HG02885 (cell line): ENCODE results near the gene PALLD.
"Not testable (repeated sequence)": the region's sequence is repeated elsewhere in the genome, so short reads cannot be mapped to it uniquely, and the experiment has no call there.

Source experiments
- ATAC-seq: cut with Tn5 transposase; IDR thresholded peaks from one replicate; pipeline ENCODE4 v1.9.1; 2021; ENCODE audit warnings: mild to moderate bottlenecking; ENCODE audit not compliant: unreplicated experiment, poor library complexity

Gene PALLD

GRCh38 chr4:168689791-168690190 is 192.9 kb downstream of the PALLD start:
- no peak for ATAC-seq

- ATAC-seq: no peak
These were observed 193.3 kb downstream of the PALLD start for GRCh38 chr4:168690199-168690598.

GRCh38 chr4:168691631-168692369 is 194.9 kb downstream of the PALLD start:
- no peak for ATAC-seq

GRCh38 chr4:168693750-168694490 is 197.1 kb downstream of the PALLD start:
- ATAC-seq: no peak

GRCh38 chr4:168694667-168695066 is 197.8 kb downstream of the PALLD start:
- ATAC-seq: no peak

- no peak for ATAC-seq
These were observed 198.4 kb downstream of the PALLD start for GRCh38 chr4:168695288-168695687.

- ATAC-seq: no peak
These were observed 199.4 kb downstream of the PALLD start for GRCh38 chr4:168696280-168696679.

GRCh38 chr4:168696826-168697225 is 200.0 kb downstream of the PALLD start:
- ATAC-seq: no peak

GRCh38 chr4:168699224-168699878 is 202.5 kb downstream of the PALLD start:
- ATAC-seq: no peak

GRCh38 chr4:168701061-168701460 is 204.2 kb downstream of the PALLD start:
- ATAC-seq: no peak

GRCh38 chr4:168702581-168703087 is 205.8 kb downstream of the PALLD start:
- not testable (repeated sequence) for ATAC-seq

- no peak for ATAC-seq
These were observed 208.3 kb downstream of the PALLD start for GRCh38 chr4:168705121-168705520.

- no peak for ATAC-seq
These were observed 210.4 kb downstream of the PALLD start for GRCh38 chr4:168707205-168707604.

GRCh38 chr4:168708108-168708507 is 211.3 kb downstream of the PALLD start:
- ATAC-seq: no peak

GRCh38 chr4:168710353-168710946 is 213.6 kb downstream of the PALLD start:
- no peak for ATAC-seq

GRCh38 chr4:168711197-168712140 is 214.6 kb downstream of the PALLD start:
- no peak for ATAC-seq

- no peak for ATAC-seq
These were observed 215.6 kb downstream of the PALLD start for GRCh38 chr4:168712316-168712890.

- ATAC-seq: no peak
These were observed 216.4 kb downstream of the PALLD start for GRCh38 chr4:168713253-168713652.

GRCh38 chr4:168715896-168716295 is 219.0 kb downstream of the PALLD start:
- ATAC-seq: no peak
